ENCODE data around the gene GAPVD1.

DNA sequence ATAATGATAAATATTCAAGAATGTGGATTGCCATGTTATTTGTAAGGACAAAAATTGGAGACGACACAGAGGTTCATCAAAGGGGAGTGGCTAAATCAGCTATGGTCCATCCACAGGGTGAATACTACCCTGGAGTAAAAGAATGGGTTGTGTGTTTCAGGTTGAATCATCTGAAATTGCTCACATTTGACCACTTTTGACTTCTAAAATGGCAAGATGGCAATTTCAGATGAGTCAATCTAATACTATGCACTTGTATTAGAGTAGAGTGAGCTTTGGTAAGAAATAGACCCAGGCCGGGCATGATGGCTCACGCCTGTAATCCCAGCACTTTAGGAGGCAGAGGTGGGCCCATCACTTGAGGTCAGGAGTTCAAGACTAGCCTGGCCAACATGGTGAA, 131.8 kb downstream of the GAPVD1 start:
- no peak for TF ChIP-seq ZNF274 (IDR thresholded peaks at IDR 0.05; ENCODE audit: low read depth, low read length)
- TF ChIP-seq SUZ12 (IDR thresholded peaks at IDR 0.05; ENCODE audit: extremely low read depth, insufficient read depth, insufficient read length), result no peak

Measured in NT2/D1 (cell line).